Hepatocyte (in vitro differentiated cells): ENCODE measurements around the gene DOHH.

Source experiments
- EZH2 ChIP-seq: fragments of 200-600 bp; sonication (generic); IDR thresholded peaks from 2 replicates; pipeline ENCODE4 v1.6.1; 2016; ENCODE audit warnings: antibody characterized with exemption, mild to moderate bottlenecking, borderline replicate concordance
- EZH2phosphoT487 ChIP-seq: fragments of 200-600 bp; sonication (generic); IDR thresholded peaks from one replicate; pipeline ENCODE4 v1.6.1; 2018; ENCODE audit warnings: antibody characterized with exemption, mild to moderate bottlenecking, low read depth, moderate library complexity; ENCODE audit not compliant: unreplicated experiment, severe bottlenecking
- TF ChIP-seq, protein P1 (sequence below): fragments of 200-600 bp; sonication (generic); IDR thresholded peaks from 2 replicates; pipeline ENCODE4 v1.5.1; 2016; ENCODE audit warnings: antibody characterized with exemption, mild to moderate bottlenecking; ENCODE audit not compliant: poor library complexity

DNA sequence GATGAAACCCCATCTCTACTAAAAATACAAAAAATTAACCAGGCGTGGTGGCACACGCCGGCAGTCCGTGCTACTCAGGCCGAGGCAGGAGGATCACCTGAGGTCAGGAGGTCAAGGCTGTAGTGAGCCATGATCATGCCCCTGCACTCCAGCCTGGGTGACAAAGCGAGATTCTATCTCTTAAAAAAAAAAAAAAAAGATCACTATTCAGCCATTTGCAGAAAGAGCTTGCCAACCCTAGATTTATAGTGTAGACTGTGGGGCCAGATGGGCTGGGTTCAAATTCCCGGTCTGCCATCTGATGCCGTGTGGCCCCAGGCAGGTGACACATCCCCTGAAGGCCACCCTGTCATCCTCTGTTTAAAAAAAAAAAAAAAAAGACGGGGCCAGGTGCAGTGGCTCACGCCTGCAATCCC is 49.0 kb downstream of the DOHH start:
- TF ChIP-seq EZH2 (no peak), EZH2phosphoT487 (no peak)
- TF ChIP-seq, protein P1, sequence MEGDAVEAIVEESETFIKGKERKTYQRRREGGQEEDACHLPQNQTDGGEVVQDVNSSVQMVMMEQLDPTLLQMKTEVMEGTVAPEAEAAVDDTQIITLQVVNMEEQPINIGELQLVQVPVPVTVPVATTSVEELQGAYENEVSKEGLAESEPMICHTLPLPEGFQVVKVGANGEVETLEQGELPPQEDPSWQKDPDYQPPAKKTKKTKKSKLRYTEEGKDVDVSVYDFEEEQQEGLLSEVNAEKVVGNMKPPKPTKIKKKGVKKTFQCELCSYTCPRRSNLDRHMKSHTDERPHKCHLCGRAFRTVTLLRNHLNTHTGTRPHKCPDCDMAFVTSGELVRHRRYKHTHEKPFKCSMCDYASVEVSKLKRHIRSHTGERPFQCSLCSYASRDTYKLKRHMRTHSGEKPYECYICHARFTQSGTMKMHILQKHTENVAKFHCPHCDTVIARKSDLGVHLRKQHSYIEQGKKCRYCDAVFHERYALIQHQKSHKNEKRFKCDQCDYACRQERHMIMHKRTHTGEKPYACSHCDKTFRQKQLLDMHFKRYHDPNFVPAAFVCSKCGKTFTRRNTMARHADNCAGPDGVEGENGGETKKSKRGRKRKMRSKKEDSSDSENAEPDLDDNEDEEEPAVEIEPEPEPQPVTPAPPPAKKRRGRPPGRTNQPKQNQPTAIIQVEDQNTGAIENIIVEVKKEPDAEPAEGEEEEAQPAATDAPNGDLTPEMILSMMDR, result no peak
